Hepatocyte (in vitro differentiated cells): ENCODE results near the gene DEFB110. TPM values are rescaled to one million over a fixed set of nuclear protein-coding genes. Genes with fewer than 3 reads are reported as not detected.

Experiments
- DNase-seq: peaks from one replicate; pipeline ENCODE4 v3.0.0-alpha.2; 2016; ENCODE audit warnings: low spot score
- H2AFZ ChIP-seq: fragments of 200-600 bp; sonication (generic); 2 replicates; pipeline ENCODE4 v1.6.0; 2016; ENCODE audit warnings: antibody characterized with exemption, mild to moderate bottlenecking
- H3K27ac ChIP-seq: fragments of 200-600 bp; sonication (generic); 2 replicates; pipeline ENCODE4 v1.5.1; 2016; ENCODE audit warnings: mild to moderate bottlenecking
- H3K27me3 ChIP-seq: fragments of 200-600 bp; sonication (generic); 2 replicates; pipeline ENCODE4 v1.6.1; 2016
- H3K36me3 ChIP-seq: fragments of 200-600 bp; sonication (generic); replicated peaks from 2 replicates; pipeline ENCODE4 v1.5.1; 2016; ENCODE audit warnings: low read depth; ENCODE audit not compliant: insufficient read depth
- H3K4me1 ChIP-seq: fragments of 200-600 bp; sonication (generic); 2 replicates; pipeline ENCODE4 v1.5.1; 2016; ENCODE audit warnings: mild to moderate bottlenecking, moderate library complexity; ENCODE audit not compliant: insufficient read depth
- H3K4me2 ChIP-seq: fragments of 200-600 bp; sonication (generic); 2 replicates; pipeline ENCODE4 v1.6.0; 2016
- H3K4me3 ChIP-seq: fragments of 200-600 bp; sonication (generic); 2 replicates; pipeline ENCODE4 v1.5.1; 2016; ENCODE audit warnings: mild to moderate bottlenecking
- H3K79me2 ChIP-seq: fragments of 200-600 bp; sonication (generic); 2 replicates; pipeline ENCODE4 v1.6.0; 2017; ENCODE audit warnings: mild to moderate bottlenecking
- H3K9me2 ChIP-seq: fragments of 200-600 bp; sonication (generic); replicated peaks from 2 replicates; pipeline ENCODE4 v1.6.0; 2017; ENCODE audit warnings: mild to moderate bottlenecking; ENCODE audit not compliant: insufficient read depth
- H3K9me3 ChIP-seq: fragments of 200-600 bp; sonication (generic); 2 replicates; pipeline ENCODE4 v1.5.1; 2016; ENCODE audit warnings: low read depth, mild to moderate bottlenecking
- H4K20me1 ChIP-seq: fragments of 200-600 bp; sonication (generic); 2 replicates; pipeline ENCODE4 v1.6.0; 2016; ENCODE audit warnings: mild to moderate bottlenecking; ENCODE audit not compliant: insufficient read depth, poor library complexity, severe bottlenecking
- CTCF ChIP-seq: fragments of 200-600 bp; sonication (generic); IDR thresholded peaks from 2 replicates; pipeline ENCODE4 v1.5.1; 2016; ENCODE audit warnings: antibody characterized with exemption, mild to moderate bottlenecking; ENCODE audit not compliant: poor library complexity
- EZH2 ChIP-seq: fragments of 200-600 bp; sonication (generic); IDR thresholded peaks from 2 replicates; pipeline ENCODE4 v1.6.1; 2016; ENCODE audit warnings: antibody characterized with exemption, mild to moderate bottlenecking, borderline replicate concordance
- EZH2phosphoT487 ChIP-seq: fragments of 200-600 bp; sonication (generic); IDR thresholded peaks from one replicate; pipeline ENCODE4 v1.6.1; 2018; ENCODE audit warnings: antibody characterized with exemption, mild to moderate bottlenecking, low read depth, moderate library complexity; ENCODE audit not compliant: unreplicated experiment, severe bottlenecking
- WGBS: methylation state at CpG from one replicate; pipeline ENCODE4 v1.1.6; 2016; ENCODE audit warnings: low lambda C conversion rate; ENCODE audit errors: missing lambda C conversion rate; 5-methylcytosine and 5-hydroxymethylcytosine counted together
- polyA plus RNA-seq: library from polyadenylated mRNA; unstranded; fragments of >200 nt; fragmentation: Nextera tagmentation; extraction: Ambion mirVana; gene quantifications from 2 replicates; pipeline ENCODE4 v1.2.1, GENCODE V29; 2016
- total RNA-seq: library from RNA; depleted of rRNA; stranded (reverse); fragments of >200 nt; gene quantifications from 2 replicates; pipeline ENCODE4 v1.2.3, GENCODE V29; 2014

DEFB110 gene
- total and polyA plus RNA-seq, 2 experiments from 2014 or later: not detected

GRCh38 chr6:50049829-50050228 is 28.0 kb upstream of the DEFB110 start, which contains the start of gene DEFB112:
TSS of gene DEFB112 (minus strand) at chr6:50049929. CDS start at chr6:50049869, 60 bp downstream.
- Histone ChIP-seq H3K36me3 (no peaks in the 10 kb centered on the region), H3K4me1 (no peaks in the 10 kb centered on the region), H3K27me3 (no peaks in the 10 kb centered on the region), H3K4me2 (no peak within 1 kb of the TSS), H3K9me3 (no peaks in the 10 kb centered on the region), H2AFZ (no peak within 1 kb of the TSS), H3K27ac (no peak within 1 kb of the TSS), H3K79me2 (no peaks in the 10 kb centered on the region), H4K20me1 (no peaks in the 10 kb centered on the region), H3K4me3 (no peak within 1 kb of the TSS), H3K9me2 (no peaks in the 10 kb centered on the region)
- DNase-seq: no peak
- no peak for TF ChIP-seq EZH2phosphoT487
- no peak for TF ChIP-seq CTCF
- TF ChIP-seq EZH2: no peak
- WGBS: 84% methylated on average over 1 of the region's 1 CpG

- no peak overlapping the region for H2AFZ ChIP-seq
- no peak for DNase-seq
- no peaks in the 10 kb centered on the region for H3K79me2 ChIP-seq
- no peaks in the 10 kb centered on the region for H3K27me3 ChIP-seq
- no peaks in the 10 kb centered on the region for H3K4me1 ChIP-seq
- H3K27ac ChIP-seq: no peak overlapping the region
- H4K20me1 ChIP-seq: no peaks in the 10 kb centered on the region
- 90% methylated on average over 3 of the region's 3 CpGs for WGBS
- no peaks in the 10 kb centered on the region for H3K36me3 ChIP-seq
- no peaks in the 10 kb centered on the region for H3K9me3 ChIP-seq
- no peak overlapping the region for H3K4me2 ChIP-seq
- H3K4me3 ChIP-seq: no peak overlapping the region
- TF ChIP-seq EZH2: no peak
- H3K9me2 ChIP-seq: no peaks in the 10 kb centered on the region
Observed at GRCh38 chr6:50047026-50047425, 25.2 kb upstream of the DEFB110 start.

GRCh38 chr6:50030777-50031562 is 9.2 kb upstream of the DEFB110 start:
- Histone ChIP-seq H3K27me3 (no peaks in the 10 kb centered on the region), H3K4me1 (no peaks in the 10 kb centered on the region), H2AFZ (peak overlapping the region; percentile 33), H3K79me2 (no peaks in the 10 kb centered on the region), H3K4me2 (peak overlapping the region; percentile 58), H3K4me3 (no peak overlapping the region), H3K9me3 (no peaks in the 10 kb centered on the region), H4K20me1 (no peaks in the 10 kb centered on the region), H3K9me2 (no peaks in the 10 kb centered on the region), H3K27ac (no peak overlapping the region), H3K36me3 (no peaks in the 10 kb centered on the region)
- DNase-seq: peak; percentile 58
- TF ChIP-seq EZH2phosphoT487 (no peak), EZH2 (no peak), CTCF (peak; percentile 48)
- WGBS: 39% methylated on average over 18 of the region's 18 CpGs

GRCh38 chr6:50030350-50030749 is 8.6 kb upstream of the DEFB110 start:
- peak overlapping the region; percentile 33 for H2AFZ ChIP-seq
- no peak overlapping the region for H3K27ac ChIP-seq
- H3K4me2 ChIP-seq: no peak overlapping the region
- H3K4me3 ChIP-seq: no peak overlapping the region
- WGBS: 88% methylated on average over 14 of the region's 14 CpGs
- no peak for DNase-seq
- no peaks in the 10 kb centered on the region for H3K27me3 ChIP-seq
- H3K4me1 ChIP-seq: no peaks in the 10 kb centered on the region
- H3K79me2 ChIP-seq: no peaks in the 10 kb centered on the region
- H3K9me3 ChIP-seq: no peaks in the 10 kb centered on the region
- TF ChIP-seq EZH2phosphoT487: no peak
- TF ChIP-seq CTCF: no peak
- H3K9me2 ChIP-seq: no peaks in the 10 kb centered on the region
- H3K36me3 ChIP-seq: no peaks in the 10 kb centered on the region
- no peaks in the 10 kb centered on the region for H4K20me1 ChIP-seq
